NCI-H2029 (cell line): ENCODE data around the gene ACSS3.
"Not testable (repeated sequence)": the region's sequence is repeated elsewhere in the genome, so short reads cannot be mapped to it uniquely, and the experiment has no call there.

Source experiments
- DNase-seq: peaks from one replicate; lab custom pipeline; 2025; lab: John Stamatoyannopoulos, UW

Gene ACSS3

GRCh38 chr12:81168445-81168844, 90.6 kb downstream of the ACSS3 start:
- DNase-seq, result no peak

GRCh38 chr12:81170072-81170471, 92.2 kb downstream of the ACSS3 start:
- DNase-seq, result no peak

DNA sequence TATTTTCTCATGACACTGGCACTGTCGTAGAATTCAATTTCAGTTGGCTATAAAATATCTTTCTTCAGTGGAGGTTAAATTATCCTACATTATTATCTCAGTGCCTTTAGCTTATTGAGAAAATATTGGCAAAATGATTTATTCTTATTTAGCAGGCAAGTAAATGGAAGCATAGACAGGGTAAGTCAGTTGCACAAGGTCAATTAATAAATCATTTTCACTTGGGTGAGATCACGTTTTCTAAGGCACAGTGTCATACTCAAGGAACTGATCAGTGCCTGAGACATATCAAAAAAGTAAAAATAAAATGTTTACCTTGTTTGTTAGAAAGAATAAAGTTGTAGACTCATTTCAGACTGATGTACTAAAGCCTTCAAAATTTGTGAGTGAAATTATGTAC, 95.0 kb downstream of the ACSS3 start:
- no peak for DNase-seq

DNA sequence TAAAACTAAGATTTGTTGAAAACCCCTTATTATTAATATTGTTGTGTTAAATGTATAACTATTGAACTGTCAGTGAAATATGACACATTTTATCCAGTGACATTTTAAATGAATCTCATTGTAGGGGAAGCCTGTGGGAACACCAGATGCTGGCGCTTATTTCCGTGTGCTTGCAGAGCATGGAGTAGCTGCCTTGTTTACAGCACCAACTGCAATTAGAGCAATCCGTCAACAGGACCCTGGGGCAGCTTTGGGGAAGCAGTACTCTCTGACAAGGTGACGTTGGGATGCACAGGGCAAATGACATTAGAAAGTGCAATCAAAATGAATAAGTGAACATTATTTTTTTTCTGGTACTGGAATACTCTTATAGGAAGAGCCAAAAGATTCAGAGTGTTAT, 96.8 kb downstream of the ACSS3 start:
- DNase-seq, result no peak

DNA sequence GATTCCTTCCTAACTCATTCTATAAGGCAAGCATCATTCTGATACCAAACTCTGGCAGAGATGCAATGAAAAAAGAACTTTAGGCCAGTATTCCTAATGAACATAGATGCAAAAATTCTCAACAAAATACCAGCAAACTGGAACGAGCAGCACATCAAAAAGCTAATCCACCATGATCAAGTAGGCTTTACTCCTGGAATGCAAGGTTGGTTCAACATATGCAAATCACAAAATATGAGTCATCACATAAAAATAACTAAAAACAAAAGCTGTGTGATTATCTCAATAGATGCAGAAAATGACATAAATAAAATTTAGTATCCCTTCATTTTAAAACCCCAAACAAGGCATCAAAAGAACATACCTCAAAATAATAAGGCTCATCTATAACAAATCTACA, 98.9 kb downstream of the ACSS3 start:
- DNase-seq, result no peak

DNA sequence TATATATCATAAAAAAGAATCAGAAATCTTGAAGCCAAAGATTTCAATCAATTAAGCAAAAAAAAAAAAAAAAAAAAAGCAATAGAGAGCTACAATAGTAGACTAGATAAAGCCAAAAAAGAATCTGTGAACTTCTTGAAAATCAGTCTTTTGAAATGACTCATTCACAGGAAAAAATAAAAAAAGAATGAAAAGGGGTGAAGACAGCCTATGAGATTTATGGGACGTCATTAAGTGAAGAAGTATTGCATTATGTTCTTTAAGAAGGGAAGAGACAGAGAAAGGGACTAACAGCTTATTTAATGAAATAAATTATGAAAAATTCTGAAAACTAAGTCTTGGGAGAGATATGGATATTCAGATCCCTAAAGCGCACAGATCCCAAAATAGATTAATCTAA, 103.8 kb downstream of the ACSS3 start:
- no peak for DNase-seq

DNA sequence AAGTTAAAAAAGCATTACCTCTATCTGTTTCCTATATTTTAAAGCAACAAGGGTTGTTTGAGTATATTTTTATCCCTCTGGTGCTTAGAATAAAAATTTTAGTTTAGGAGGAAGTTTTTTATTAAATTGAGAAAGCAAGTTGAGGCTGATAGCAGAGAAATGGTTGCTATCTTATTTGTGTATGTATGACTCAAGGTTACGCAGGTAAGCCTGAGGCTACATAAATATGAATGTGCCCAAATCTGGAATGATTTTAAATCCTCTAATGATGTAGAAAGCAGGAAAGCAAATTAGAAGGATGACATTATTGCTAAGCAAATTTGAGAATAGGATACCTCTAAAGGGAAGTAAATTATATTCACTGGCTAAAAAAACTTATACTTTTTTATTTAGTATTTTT, 109.8 kb downstream of the ACSS3 start:
- no peak for DNase-seq

DNA sequence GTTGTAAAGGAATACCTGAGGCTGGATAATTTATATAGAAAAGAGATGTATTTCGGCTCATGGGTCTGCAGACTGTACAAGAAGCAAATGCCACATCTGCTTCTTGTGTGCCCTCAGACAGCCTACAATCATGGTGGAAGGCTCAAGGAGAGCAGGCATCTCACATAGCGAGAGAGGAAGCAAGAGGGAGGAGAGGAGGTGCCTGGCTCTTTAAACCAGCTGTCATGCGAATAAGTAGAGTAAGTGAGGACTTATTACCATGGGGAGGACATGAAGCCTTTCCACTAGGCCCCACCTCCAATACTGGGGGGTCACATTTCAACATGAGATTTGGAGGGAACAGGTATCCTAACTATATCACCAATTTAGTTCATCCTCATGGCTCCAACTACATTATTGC, 118.7 kb downstream of the ACSS3 start:
- DNase-seq, result no peak

DNA sequence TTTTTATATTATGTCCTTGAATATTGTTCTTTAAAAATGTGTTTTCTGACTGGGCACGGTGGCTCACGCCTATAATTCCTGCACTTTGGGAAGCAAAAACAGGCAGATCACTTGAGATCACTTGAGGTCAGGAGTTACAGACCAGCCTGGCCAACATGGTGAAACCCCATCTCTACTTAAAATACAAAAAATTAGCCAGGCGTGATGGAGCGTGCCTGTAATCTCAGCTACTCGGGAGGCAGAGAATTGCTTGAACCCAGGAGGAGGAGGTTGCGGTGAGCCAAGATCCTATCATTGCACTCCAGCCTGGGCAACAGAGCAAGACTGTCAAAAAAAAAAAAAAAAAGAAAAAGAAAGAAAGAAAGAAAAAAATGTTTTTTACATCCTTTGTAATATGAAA, 122.7 kb downstream of the ACSS3 start:
- not testable (repeated sequence) for DNase-seq

GRCh38 chr12:81203671-81204204, 125.9 kb downstream of the ACSS3 start:
- no peak for DNase-seq

GRCh38 chr12:81205416-81205815, 127.5 kb downstream of the ACSS3 start:
- no peak for DNase-seq

GRCh38 chr12:81206429-81206828, 128.6 kb downstream of the ACSS3 start:
- no peak for DNase-seq

- DNase-seq, result no peak
These were observed 129.3 kb downstream of the ACSS3 start for GRCh38 chr12:81207173-81207572.

DNA sequence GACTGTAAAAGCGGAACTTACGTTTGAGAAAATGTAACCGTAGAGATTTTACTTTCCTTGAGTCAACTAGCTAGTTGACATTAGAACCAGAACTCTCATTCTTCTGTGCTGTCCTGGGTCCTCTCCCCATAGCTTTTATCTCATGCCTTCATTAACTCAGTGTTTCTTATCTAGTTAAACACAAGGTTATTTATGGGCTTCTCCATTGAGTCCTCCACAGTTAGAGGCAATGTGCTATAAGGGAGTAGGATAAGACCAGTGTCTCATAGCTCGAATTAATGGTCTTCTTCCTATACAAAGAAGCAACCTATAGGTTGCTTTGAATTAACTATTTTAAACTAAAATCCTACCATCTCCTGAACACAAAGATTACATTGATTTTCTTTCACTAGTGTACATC, 129.8 kb downstream of the ACSS3 start:
- DNase-seq, result no peak

- DNase-seq, result no peak
These were observed 130.5 kb downstream of the ACSS3 start for GRCh38 chr12:81208187-81208911.

GRCh38 chr12:81209012-81209411, 131.1 kb downstream of the ACSS3 start:
- no peak for DNase-seq

GRCh38 chr12:81209772-81210225, 131.9 kb downstream of the ACSS3 start:
- peak; percentile 48 for DNase-seq

- DNase-seq, result no peak
These were observed 133.4 kb downstream of the ACSS3 start for GRCh38 chr12:81211306-81211705.

GRCh38 chr12:81212996-81213696, 135.3 kb downstream of the ACSS3 start:
- no peak for DNase-seq

DNA sequence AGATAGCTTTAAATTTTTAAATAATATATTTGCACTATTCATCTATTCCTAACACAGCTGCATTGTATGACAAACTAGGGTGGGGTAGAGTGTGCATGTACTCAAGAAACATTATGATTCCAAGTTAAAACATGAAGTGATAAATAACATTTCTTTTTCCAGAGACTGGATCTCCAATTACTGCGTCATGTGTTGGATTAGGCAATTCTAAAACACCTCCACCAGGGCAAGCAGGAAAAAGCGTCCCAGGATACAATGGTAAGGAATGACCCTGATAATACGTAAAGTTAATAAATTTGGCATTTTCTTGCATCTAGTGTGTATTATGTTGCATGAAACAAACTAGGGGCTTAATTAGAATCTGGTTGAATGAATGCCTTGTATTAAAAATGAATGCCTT, 138.9 kb downstream of the ACSS3 start:
- no peak for DNase-seq

- DNase-seq, result no peak
These were observed 143.8 kb downstream of the ACSS3 start for GRCh38 chr12:81221681-81222080.

GRCh38 chr12:81222846-81223592, 145.1 kb downstream of the ACSS3 start:
- DNase-seq, result no peak

DNA sequence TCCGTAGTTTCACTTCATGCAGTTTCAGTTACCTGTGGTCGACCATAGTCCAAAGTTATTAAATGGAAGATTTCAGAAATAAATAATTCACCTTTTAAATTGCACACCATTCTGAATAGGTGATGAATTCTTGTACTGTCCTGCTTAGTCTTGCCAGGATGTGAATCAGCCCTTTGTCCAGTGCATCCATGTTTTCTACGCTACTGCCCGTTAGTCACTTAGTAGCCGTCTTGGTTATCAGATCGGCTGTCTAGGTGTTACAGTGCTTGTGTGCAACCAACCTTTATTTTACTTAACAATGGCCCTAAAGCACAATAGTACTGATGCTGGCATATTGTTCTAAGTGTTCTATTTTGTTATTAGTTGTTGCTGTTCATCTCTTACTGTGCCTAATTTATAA, 146.7 kb downstream of the ACSS3 start:
- DNase-seq, result no peak
